ENCODE data around the gene MARK1.
"Not testable (repeated sequence)": the region's sequence is repeated elsewhere in the genome, so short reads cannot be mapped to it uniquely, and the experiment has no call there.

The MARK1 gene

DNA sequence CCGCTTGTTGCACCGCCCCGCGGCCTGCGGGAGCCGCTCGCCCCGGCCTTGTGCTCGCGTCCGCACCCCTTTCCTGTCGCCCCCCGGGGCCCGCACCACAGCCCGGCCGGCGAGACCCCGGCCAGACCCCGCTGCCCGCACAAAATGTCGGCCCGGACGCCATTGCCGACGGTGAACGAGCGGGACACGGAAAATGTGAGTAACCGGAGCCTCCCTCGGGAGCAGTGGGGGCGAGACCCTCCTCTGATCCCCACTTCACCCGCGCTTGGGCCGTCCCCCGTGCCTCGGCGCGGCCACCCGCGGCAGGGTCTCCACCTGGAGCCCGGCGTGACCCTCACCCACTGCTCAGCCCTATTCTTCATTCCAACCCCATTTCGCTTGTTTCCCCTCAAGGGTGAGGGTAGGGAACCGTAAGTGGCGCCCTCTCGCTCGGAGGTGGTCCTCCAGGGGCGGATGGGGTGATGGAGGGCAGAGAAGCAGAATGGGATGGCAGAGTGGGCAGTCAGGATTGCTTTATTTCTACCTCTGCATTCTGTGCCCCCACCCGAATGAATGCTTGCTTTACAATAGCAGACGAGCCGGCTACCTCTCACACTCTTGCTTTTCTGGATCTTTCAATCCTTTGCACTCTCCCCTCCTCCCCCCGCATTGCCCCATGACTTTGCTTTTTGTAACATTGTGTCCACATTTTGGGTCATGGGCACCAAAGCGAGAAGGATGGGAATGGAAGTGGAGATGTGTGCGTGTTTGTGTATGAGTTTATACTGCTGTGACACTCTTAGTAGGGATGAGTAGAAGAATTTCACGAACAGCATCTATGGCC lies 954 bp downstream of the MARK1 start:
- no peak for DNase-seq (ENCODE audit: low read depth in 2 of 2)

DNA sequence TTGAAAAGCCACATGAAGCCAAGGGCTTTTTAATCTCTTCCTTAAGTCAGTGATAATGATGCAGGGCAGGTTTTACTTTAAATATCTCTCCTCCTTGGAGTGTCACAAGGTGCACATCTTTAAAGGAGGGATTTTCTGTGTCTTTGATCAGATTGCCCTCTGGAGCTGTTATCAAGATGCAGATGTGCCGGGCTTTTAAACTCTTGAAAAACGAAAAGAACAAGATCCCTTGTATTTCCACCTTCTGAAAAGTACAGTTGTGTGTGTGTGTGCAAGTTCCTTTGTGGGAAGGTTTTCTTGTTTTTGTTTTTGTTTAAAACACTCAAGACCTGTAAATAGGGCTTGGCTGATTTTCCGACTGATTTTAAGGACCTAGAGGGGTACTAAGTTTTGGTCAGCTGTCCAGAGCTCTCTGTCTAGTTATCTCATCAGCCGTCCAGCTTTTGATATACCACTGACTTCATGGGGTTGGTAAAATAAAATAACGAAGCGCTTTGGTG lies 1.6 kb downstream of the MARK1 start:
- DNase-seq (ENCODE audit: low read depth in 2 of 2), result no peak

GRCh38 chr1:220533504-220534109 lies 5.7 kb downstream of the MARK1 start:
- DNase-seq (ENCODE audit: low read depth in 2 of 2), result no peak

GRCh38 chr1:220544901-220545303 lies 17.0 kb downstream of the MARK1 start:
- no peak for DNase-seq (ENCODE audit: low read depth in 2 of 2)

GRCh38 chr1:220550811-220551399 lies 23.0 kb downstream of the MARK1 start:
- DNase-seq (ENCODE audit: low read depth in 2 of 2), result no peak

DNA sequence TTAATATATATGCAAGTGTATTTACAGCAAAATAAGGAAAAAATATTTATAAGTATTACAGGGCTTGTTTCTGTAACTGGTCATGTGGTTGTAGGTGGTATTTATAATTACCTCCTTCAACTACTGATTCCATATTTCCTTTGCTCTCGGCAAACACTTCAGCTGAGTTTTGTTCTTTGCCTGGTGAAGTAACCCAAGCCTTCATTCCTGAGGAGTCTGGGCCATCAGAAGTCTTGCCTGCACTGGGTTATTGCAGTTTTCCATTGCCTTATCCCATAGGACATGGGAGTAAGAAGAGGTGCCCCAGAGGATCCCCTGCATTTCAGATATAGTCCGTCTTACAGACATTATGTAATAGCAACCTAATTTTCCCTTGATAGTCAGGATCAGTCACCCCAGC lies 23.8 kb downstream of the MARK1 start:
- DNase-seq (ENCODE audit: low read depth in 2 of 2), result no peak

- DNase-seq (ENCODE audit: low read depth in 2 of 2), result no peak
These were observed 24.8 kb downstream of the MARK1 start for GRCh38 chr1:220552672-220553260.

DNA sequence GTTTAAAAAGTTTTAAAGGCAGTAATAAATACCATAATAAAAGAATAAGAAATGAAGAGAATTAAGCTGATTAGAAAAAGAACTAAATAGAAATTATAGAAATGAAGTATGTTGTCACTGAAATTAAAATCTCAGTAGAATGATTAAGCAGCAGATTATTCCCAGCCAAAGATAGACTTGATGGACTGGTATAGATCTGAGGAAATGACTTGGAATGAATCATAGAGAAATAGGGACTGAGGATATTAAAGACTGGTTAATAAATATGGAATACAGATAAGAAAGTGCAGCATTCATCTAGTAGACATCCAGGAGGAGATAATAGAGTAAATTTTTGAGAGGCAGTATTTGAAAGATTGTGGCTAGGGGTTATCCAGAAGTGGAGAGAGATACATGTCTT lies 28.7 kb downstream of the MARK1 start:
- no peak for DNase-seq (ENCODE audit: low read depth in 2 of 2)

DNA sequence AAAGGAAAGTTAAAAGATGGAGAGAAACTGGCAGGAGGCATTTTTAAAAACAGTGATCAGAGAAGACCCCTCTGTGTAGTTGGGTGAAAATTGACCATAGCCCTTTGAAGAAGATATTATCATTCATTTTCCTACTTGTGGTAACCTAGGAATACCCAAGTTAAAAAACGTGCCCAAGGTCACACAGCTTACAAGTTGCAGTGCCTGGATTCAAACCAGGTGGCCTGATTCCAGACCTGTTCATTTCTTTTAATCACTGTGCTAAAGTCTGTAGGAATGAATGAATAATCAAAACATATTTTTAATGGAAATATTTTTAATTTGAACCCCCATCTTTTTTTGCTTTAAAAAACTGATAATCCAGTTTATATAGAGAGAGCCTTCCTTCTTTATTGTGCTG lies 35.6 kb downstream of the MARK1 start:
- no peak for DNase-seq (ENCODE audit: low read depth in 2 of 2)

- no peak for DNase-seq (ENCODE audit: low read depth in 2 of 2)
These were observed 36.3 kb downstream of the MARK1 start for GRCh38 chr1:220564216-220564615.

GRCh38 chr1:220565670-220566069 lies 37.7 kb downstream of the MARK1 start:
- no peak for DNase-seq (ENCODE audit: low read depth in 2 of 2)

DNA sequence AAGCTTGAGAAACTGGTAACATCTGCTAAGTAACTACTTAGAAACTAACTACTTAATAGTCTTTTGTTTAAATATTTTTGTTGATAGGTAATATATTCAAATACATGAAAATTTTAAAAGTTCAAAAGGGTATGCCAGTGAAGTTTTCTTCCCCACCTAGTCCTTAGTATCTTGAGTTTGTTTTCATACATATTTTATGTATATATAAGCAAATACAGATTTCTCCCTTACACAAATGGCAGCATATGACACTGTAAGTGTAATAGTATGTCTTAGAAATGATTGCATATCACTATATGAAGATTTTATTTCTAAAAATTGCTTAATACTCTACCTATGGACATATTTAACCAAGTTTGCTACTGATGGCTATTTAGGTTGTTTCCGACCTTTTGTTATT lies 38.9 kb downstream of the MARK1 start:
- DNase-seq (ENCODE audit: low read depth in 2 of 2), result no peak

- no peak for DNase-seq (ENCODE audit: low read depth in 2 of 2)
These were observed 44.5 kb downstream of the MARK1 start for GRCh38 chr1:220572416-220572815.

DNA sequence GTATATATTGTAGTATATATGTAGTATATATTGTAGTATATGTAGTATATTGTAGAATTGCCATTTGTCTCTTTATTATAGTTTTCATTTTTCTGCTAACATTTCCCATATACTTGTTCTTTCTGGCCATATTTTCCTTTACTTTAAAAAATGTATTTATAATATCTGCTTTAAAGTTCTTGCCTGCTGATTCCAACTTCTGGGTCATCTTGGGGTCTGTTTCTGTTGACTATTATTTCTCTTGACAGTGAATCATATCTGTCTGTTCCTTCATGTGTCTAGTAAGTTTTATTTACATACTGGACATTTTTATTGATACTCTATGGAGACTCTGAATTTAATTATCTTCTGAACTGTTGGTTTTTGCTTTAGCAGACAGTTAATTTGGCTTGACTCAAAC lies 45.9 kb downstream of the MARK1 start:
- no peak for DNase-seq (ENCODE audit: low read depth in 2 of 2)

DNA sequence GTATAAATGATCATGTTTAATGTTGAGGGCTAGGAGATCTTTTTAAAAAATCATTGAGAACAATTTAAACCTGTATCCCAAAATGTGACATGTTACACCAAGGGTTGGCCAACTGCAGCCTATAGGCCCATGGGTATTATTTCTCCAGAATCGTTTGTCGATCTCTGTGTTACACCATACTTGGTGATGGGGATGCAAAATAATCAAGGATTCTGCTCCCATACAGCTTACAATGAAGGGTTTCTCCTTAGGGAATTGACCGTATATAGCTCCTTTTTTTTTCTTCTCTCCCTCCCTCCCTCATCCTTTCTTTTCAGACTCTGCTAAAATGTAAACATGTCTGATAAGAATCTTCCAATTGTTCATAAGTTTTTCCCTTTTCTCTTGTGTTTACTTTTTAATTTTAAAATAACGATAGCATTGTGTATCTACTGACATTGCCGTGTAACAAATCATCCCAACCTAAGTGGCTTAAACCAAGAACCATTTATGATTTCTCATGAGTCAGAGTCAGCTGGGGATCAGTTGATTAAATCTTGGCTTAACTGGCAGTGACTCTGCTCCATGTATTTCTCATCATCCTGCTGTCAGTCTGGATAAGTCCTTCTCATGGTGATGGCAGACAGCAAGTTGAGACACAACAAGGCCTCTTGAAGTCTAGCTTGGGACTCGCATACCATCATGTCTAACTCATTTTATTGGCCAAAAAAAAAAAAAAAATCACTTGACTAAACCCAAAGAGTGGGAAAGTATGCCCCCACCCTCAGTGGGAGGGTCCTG lies 48.0 kb downstream of the MARK1 start:
- no peak for DNase-seq (ENCODE audit: low read depth in 2 of 2)

- no peak for DNase-seq (ENCODE audit: low read depth in 2 of 2)
These were observed 50.0 kb downstream of the MARK1 start for GRCh38 chr1:220577926-220578325.

DNA sequence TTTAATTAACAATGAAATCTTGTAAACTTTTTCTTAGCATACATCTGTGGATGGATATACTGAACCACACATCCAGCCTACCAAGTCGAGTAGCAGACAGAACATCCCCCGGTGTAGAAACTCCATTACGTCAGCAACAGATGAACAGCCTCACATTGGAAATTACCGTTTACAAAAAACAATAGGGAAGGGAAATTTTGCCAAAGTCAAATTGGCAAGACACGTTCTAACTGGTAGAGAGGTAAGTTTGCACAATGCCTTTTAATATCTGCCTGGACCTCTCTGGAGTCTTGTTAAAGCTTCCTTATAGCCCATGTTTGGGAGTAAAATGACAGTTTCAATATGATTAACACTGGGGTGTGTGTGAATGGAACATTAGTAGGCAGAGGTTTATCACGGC lies 51.4 kb downstream of the MARK1 start:
- no peak for DNase-seq (ENCODE audit: low read depth in 2 of 2)

DNA sequence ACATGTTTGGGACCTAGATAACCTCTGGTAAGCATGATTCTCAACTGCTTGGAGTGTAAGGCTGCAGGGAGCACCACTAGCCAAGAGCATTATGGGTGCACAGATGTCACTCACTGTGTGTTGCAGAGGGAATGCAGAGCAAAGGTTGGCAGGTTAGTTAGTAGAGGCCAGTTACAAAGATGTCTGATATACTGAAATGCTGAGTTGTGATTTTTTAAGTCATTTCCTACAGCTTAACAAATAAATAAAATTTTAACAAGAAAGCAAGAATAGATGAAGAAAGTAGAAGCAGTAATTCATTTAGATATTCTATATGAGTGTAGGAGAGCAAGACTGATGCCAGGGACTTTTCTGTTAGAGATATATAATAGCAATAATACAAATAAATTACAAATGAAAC lies 64.8 kb downstream of the MARK1 start:
- DNase-seq (ENCODE audit: low read depth in 2 of 2), result no peak

DNA sequence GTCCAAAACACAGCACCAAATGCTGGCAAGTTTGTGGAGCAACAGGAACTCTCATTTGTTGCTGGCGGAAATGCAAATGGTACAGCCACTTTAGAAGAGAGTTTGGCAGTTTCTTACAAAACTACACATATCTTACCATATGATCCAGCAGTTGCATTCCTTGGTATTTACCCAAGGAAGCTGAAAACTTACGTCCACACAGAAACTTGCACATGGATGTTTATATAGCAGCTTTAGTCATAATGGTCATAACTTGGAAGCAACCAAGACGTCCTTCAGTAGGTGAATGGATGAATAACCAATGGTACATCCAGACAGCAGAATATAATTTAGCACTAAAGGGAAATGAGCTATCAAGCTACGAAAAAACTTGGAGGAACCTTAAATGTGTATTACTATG lies 66.4 kb downstream of the MARK1 start:
- DNase-seq (ENCODE audit: low read depth in 2 of 2), result no peak

DNA sequence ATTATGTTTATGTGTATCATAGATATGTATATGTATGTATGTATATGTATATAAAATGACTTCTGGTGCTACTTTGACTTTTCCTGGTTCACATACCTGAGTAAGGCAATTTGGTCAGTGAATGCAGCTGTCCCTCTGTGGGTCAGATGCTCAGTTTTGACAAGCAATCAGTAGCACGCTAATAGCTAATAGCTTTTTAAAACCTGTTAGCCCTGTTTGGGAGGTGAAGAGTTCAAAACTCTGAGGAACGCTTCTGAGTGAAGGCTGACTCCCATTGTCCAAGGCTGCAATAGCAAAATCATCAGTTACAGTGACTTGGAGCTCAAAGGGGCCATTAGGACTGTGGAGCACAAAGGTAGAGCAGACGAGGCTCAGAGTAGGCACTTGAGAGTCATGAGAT lies 67.2 kb downstream of the MARK1 start:
- DNase-seq (ENCODE audit: low read depth in 2 of 2), result no peak

- no peak for DNase-seq (ENCODE audit: low read depth in 2 of 2)
These were observed 77.0 kb downstream of the MARK1 start for GRCh38 chr1:220604926-220605325.

DNA sequence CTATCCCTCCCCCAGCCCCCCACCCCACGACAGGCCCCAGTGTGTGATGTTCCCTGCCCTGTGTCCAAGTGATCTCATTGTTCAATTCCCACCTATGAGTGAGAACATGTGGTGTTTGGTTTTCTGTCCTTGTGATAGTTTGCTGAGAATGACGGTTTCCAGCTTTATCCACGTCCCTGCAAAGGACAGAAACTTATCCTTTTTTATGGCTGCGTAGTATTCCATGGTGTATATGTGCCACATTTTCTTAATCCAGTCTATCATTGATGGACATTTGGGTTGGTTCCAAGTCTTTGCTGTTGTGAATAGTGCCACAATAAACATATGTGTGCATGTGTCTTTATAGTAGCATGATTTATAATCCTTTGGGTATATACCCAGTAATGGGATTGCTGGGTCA lies 77.7 kb downstream of the MARK1 start:
- DNase-seq (ENCODE audit: low read depth in 2 of 2), result not testable (repeated sequence)

Measured in stimulated activated CD8-positive, alpha-beta memory T cell treated with anti-CD3 and anti-CD28 coated beads, Interleukin-2, amount 100 ng/mL, for 48 hours (primary cell).